GM18909 (cell line): Measurements from ENCODE around the gene TMEM25.
"Not testable (repeated sequence)": the region's sequence is repeated elsewhere in the genome, so short reads cannot be mapped to it uniquely, and the experiment has no call there.

Source experiments
- ATAC-seq: cut with Tn5 transposase; IDR thresholded peaks from one replicate; pipeline ENCODE4 v1.9.1; 2021; ENCODE audit warnings: mild to moderate bottlenecking; ENCODE audit not compliant: unreplicated experiment, poor library complexity

The TMEM25 gene

DNA sequence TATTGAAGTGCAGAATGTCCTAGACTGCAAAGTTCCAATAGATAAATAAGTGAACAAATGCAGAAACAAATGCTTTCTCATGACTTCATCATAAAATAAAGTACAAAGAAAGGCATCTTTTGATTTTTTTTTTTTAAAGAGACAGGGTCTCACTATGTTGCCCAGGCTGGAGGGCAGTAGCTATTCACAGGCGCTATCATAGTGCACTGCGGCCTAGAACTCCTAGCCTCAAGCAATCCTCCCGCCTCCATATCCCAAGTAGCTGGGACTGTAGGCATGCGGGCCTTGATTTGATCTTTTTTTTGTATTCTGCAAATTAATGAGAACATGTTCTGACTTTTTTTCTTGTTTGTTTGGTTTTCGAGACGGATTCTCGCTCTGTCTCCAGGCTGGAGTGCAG lies 43.6 kb downstream of the TMEM25 start:
- ATAC-seq: no peak

DNA sequence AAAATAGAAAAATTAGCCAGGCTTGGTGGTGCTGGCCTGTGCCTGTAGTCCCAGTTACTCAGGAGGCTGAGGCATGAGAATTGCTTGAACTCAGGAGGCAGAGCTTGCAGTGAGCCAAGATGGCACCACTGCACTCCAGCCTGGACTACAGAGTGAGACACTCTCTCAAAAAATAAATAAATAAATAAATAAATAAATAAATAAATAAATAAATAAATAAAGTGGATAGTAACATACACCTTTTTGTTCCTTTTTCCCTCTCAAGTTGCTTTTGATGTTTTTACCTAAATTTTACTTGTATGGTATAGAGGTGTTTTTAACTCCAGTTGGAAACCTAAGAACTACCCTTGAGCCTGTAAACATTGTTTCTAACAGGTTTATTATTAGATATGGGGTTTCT lies 47.0 kb downstream of the TMEM25 start:
- not testable (repeated sequence) for ATAC-seq

DNA sequence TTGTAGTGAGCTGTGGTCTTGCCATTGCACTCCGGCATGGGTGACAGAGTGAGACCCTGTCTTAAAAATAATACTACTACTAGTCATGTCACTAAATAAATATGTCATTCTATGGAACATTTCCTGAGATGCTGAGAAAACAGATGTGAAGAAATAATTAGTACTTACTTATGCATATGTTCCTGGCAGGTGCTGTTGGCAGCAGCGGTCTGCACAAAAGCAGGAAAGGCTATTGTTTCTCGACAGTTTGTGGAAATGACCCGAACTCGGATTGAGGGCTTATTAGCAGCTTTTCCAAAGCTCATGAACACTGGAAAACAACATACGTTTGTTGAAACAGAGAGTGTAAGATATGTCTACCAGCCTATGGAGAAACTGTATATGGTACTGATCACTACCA lies 50.1 kb downstream of the TMEM25 start:
- no peak for ATAC-seq
